ENCODE measurements around the gene NACC2. TPM values are rescaled to one million over a fixed set of nuclear protein-coding genes. Genes with fewer than 3 reads are reported as not detected.

NACC2 gene
- total RNA-seq, 1 donor from 2014 or later = 3.9 TPM

DNA sequence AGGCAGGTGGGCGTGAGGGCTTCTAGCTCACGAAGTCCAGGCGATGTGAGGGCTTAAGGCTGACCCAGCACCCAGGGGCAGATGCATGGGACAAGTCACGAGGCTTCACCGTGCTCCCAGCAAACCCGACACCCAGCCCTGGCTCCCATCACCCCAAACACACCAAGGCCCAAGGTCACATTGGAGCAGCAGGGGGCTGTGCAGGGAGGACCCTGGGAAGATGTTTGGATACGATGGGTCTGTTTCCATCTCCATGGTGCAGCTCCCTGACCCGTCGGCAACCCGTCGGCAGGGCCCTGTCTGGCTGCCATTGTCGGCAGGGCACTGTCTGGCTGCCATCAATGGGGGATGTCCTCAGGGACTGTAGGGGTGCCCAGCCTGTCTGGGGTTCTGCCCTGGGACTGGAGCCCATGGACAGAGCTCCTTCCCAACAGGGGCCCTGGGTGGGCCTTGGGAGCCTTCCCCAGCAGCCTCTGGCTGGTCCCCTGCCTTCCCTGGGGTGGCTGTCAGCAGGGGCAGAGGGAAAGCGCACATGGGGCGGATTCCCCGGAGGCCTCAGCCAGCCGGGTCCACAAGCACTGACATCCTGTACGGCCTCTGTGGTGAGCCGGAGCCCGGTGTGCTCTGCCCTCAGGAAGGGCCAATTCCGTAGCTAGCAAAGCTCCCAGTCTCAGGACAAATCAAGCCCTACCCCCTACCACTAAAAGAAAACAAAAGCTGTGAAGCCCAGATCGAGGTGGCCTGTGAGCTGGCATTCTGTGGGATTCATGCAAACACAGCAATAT is 47.1 kb downstream of the NACC2 start:
- Mint-ChIP-seq H3K27me3 (ENCODE audit: unreplicated experiment) (peaks cover 3% of the 10 kb centered on the region), H3K4me3 (ENCODE audit: unreplicated experiment) (no peak overlapping the region), H3K36me3 (ENCODE audit: unreplicated experiment) (no peaks in the 10 kb centered on the region), H3K9me3 (ENCODE audit: unreplicated experiment) (peaks cover 2% of the 10 kb centered on the region), H3K27ac (ENCODE audit: unreplicated experiment) (peak overlapping the region; percentile 31), H3K4me1 (ENCODE audit: low read depth, unreplicated experiment) (peaks cover under 1% of the 10 kb centered on the region)
- DNase-seq = no peak
- TF ChIP-seq, protein P1, sequence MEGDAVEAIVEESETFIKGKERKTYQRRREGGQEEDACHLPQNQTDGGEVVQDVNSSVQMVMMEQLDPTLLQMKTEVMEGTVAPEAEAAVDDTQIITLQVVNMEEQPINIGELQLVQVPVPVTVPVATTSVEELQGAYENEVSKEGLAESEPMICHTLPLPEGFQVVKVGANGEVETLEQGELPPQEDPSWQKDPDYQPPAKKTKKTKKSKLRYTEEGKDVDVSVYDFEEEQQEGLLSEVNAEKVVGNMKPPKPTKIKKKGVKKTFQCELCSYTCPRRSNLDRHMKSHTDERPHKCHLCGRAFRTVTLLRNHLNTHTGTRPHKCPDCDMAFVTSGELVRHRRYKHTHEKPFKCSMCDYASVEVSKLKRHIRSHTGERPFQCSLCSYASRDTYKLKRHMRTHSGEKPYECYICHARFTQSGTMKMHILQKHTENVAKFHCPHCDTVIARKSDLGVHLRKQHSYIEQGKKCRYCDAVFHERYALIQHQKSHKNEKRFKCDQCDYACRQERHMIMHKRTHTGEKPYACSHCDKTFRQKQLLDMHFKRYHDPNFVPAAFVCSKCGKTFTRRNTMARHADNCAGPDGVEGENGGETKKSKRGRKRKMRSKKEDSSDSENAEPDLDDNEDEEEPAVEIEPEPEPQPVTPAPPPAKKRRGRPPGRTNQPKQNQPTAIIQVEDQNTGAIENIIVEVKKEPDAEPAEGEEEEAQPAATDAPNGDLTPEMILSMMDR (IDR thresholded peaks at IDR 0.05; ENCODE audit: partially characterized antibody, unreplicated experiment) = no peak

GRCh38 chr9:136047076-136047774 is 47.9 kb downstream of the NACC2 start:
- Mint-ChIP-seq H3K27ac (ENCODE audit: unreplicated experiment) (no peak overlapping the region), H3K9me3 (ENCODE audit: unreplicated experiment) (peaks cover 2% of the 10 kb centered on the region), H3K4me3 (ENCODE audit: unreplicated experiment) (no peak overlapping the region), H3K27me3 (ENCODE audit: unreplicated experiment) (peaks cover 3% of the 10 kb centered on the region), H3K4me1 (ENCODE audit: low read depth, unreplicated experiment) (no peaks in the 10 kb centered on the region), H3K36me3 (ENCODE audit: unreplicated experiment) (no peaks in the 10 kb centered on the region)
- DNase-seq = no peak
- TF ChIP-seq, protein P1 (IDR thresholded peaks at IDR 0.05; ENCODE audit: partially characterized antibody, unreplicated experiment) = no peak

- TF ChIP-seq, protein P1 (IDR thresholded peaks at IDR 0.05; ENCODE audit: partially characterized antibody, unreplicated experiment) = no peak
- Mint-ChIP-seq H3K4me1 (ENCODE audit: low read depth, unreplicated experiment) (no peaks in the 10 kb centered on the region), H3K36me3 (ENCODE audit: unreplicated experiment) (no peaks in the 10 kb centered on the region), H3K27ac (ENCODE audit: unreplicated experiment) (no peak overlapping the region), H3K4me3 (ENCODE audit: unreplicated experiment) (no peak overlapping the region), H3K27me3 (ENCODE audit: unreplicated experiment) (peaks cover 3% of the 10 kb centered on the region), H3K9me3 (ENCODE audit: unreplicated experiment) (peaks cover 2% of the 10 kb centered on the region)
- DNase-seq = no peak
Measured at GRCh38 chr9:136046554-136046920, 48.6 kb downstream of the NACC2 start.

- H3K27ac Mint-ChIP-seq (ENCODE audit: unreplicated experiment) = no peak overlapping the region
- H3K36me3 Mint-ChIP-seq (ENCODE audit: unreplicated experiment) = no peaks in the 10 kb centered on the region
- H3K9me3 Mint-ChIP-seq (ENCODE audit: unreplicated experiment) = peaks cover 2% of the 10 kb centered on the region
- H3K4me3 Mint-ChIP-seq (ENCODE audit: unreplicated experiment) = no peak overlapping the region
- TF ChIP-seq, protein P1 (IDR thresholded peaks at IDR 0.05; ENCODE audit: partially characterized antibody, unreplicated experiment) = no peak
- no peak for DNase-seq
- no peaks in the 10 kb centered on the region for H3K4me1 Mint-ChIP-seq (ENCODE audit: low read depth, unreplicated experiment)
- H3K27me3 Mint-ChIP-seq (ENCODE audit: unreplicated experiment) = peaks cover 3% of the 10 kb centered on the region
Measured at GRCh38 chr9:136045595-136046553, 49.2 kb downstream of the NACC2 start.
